Activated CD8-positive, alpha-beta T cell treated with anti-CD3 and anti-CD28 coated beads for 36 hours (primary cell): ENCODE measurements around the gene RPS6KA3. TPM values are rescaled to one million over a fixed set of nuclear protein-coding genes. Genes with fewer than 3 reads are reported as not detected.

ENCODE experiments used
- ATAC-seq: fragments of 200-7000 bp; cut with Tn5 transposase; one replicate; pipeline ENCODE4 v1.10.0; 2021; ENCODE audit warnings: mild to moderate bottlenecking, moderate library complexity
- CTCF ChIA-PET: fragments of 350-600 bp; sonication (Branson Sonifier 250); formaldehyde crosslinking; loops from one replicate; lab custom pipeline; 2021; ENCODE audit warnings: antibody characterized with exemption; lab: Charles Lee
- POLR2A ChIA-PET: fragments of 350-600 bp; sonication (Branson Sonifier 250); formaldehyde crosslinking; loops from one replicate; lab custom pipeline; 2021; ENCODE audit warnings: antibody characterized with exemption; lab: Charles Lee
- DNase-seq: peaks from one replicate; pipeline ENCODE4 v3.0.0-alpha.2; 2020
- H3K27ac Mint-ChIP-seq: one replicate; pipeline ENCODE4 v1.8.0; 2021; ENCODE audit warnings: mild to moderate bottlenecking, mixed read lengths
- H3K27me3 Mint-ChIP-seq: one replicate; pipeline ENCODE4 v1.8.0; 2021; ENCODE audit warnings: mixed read lengths
- H3K36me3 Mint-ChIP-seq: one replicate; pipeline ENCODE4 v1.8.0; 2021; ENCODE audit warnings: low read depth, mixed read lengths
- H3K4me1 Mint-ChIP-seq: one replicate; pipeline ENCODE4 v1.8.0; 2021; ENCODE audit warnings: low read depth, mixed read lengths
- H3K4me3 Mint-ChIP-seq: one replicate; pipeline ENCODE4 v1.8.0; 2021; ENCODE audit warnings: mild to moderate bottlenecking, moderate library complexity, mixed read lengths
- H3K9me3 Mint-ChIP-seq: one replicate; pipeline ENCODE4 v1.8.0; 2021; ENCODE audit warnings: mixed read lengths
- intact Hi-C: fragments of 100-400 bp; cut with micrococcal nuclease; formaldehyde crosslinking; loops from one replicate; pipeline ENCODE4 v1.10.0; 2022
- total RNA-seq, 2 experiments: library from RNA; stranded (reverse); gene quantifications; one replicate each; pipeline ENCODE4 v1.2.3, GENCODE V29; 2021
- TF ChIP-seq, protein P1 (sequence below): fragments of 200-600 bp; IDR thresholded peaks from one replicate; pipeline ENCODE4 v1.8.0; 2022; ENCODE audit warnings: antibody characterized with exemption, mild to moderate bottlenecking

The RPS6KA3 gene
- total RNA-seq, 2 experiments from 2014 or later, result 52.6 to 56.9 TPM

- ChIA-PET CTCF (no interaction called here), POLR2A (no interaction called here)
- Mint-ChIP-seq H3K9me3 (no peaks in the 10 kb centered on the region), H3K27ac (no peak overlapping the region), H3K4me1 (peaks cover 7% of the 10 kb centered on the region), H3K36me3 (no peaks in the 10 kb centered on the region), H3K4me3 (no peak overlapping the region), H3K27me3 (no peaks in the 10 kb centered on the region)
- intact Hi-C loops, result no loop called here
- TF ChIP-seq, protein P1, sequence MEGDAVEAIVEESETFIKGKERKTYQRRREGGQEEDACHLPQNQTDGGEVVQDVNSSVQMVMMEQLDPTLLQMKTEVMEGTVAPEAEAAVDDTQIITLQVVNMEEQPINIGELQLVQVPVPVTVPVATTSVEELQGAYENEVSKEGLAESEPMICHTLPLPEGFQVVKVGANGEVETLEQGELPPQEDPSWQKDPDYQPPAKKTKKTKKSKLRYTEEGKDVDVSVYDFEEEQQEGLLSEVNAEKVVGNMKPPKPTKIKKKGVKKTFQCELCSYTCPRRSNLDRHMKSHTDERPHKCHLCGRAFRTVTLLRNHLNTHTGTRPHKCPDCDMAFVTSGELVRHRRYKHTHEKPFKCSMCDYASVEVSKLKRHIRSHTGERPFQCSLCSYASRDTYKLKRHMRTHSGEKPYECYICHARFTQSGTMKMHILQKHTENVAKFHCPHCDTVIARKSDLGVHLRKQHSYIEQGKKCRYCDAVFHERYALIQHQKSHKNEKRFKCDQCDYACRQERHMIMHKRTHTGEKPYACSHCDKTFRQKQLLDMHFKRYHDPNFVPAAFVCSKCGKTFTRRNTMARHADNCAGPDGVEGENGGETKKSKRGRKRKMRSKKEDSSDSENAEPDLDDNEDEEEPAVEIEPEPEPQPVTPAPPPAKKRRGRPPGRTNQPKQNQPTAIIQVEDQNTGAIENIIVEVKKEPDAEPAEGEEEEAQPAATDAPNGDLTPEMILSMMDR, result no peak
- DNase-seq (no peak), ATAC-seq (no peak)
Measured at GRCh38 chrX:20101934-20102581, 164.7 kb downstream of the RPS6KA3 start.

Other genes starting within 250 kb of the RPS6KA3 start
- under 1 TPM; 0.20 to 0.63 TPM for gene MAP7D2, start 150.0 kb downstream of the RPS6KA3 start, total RNA-seq
- 100 to 1,000 TPM; 138 to 147 TPM for gene EIF1AX, start 125.1 kb downstream of the RPS6KA3 start, total RNA-seq